Stimulated activated CD4-positive, alpha-beta T cell treated with anti-CD3 and anti-CD28 coated beads, Interleukin-4, amount 100 ng/mL, for 48 hours (primary cell): ENCODE measurements around the gene CRYGB.
"Not testable (repeated sequence)": the region's sequence is repeated elsewhere in the genome, so short reads cannot be mapped to it uniquely, and the experiment has no call there.

Experiments
- DNase-seq, 2 donors: peaks; one replicate each; pipeline ENCODE4 v3.0.0-alpha.2; 2020; ENCODE audit warnings: low read depth in 2 of 2

The CRYGB gene

DNA sequence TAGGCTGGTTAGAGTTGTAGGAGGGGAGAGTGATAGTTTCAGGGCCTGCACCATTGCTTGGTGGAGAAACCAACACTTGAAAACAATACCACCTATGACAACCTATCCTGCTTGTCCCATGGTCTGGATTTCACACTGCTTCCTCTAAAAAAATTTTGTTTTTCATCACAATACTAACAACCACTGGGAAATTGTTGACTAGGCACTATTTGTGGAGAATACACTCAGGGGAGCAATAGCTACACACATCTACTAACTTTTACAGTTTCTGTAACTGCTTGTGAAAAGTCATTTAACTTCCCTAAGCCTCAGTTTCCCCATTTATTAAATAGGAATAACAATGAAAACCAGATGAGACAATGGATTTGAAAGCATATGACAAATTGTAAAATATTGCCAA lies 4.1 kb upstream of the CRYGB start:
- no peak for DNase-seq

DNA sequence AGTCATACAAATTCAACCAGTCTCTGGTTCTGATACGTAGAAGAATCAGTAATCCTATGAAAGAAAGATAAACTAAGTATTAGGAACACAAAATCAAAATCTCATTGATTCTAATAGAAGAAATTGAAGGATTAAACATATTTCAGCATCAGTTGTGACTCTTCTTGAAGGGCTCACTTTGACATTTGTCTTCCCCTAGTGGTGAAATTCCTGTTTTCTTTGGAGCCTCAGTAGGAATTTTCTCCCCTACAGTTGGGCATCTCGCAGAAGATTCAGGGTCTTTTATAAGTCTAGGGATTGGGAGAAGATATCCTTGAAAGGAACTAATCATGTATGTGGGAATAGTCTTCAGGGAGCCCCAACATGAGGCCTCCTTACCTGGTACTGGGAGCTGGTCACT lies 2.8 kb upstream of the CRYGB start:
- no peak for DNase-seq

DNA sequence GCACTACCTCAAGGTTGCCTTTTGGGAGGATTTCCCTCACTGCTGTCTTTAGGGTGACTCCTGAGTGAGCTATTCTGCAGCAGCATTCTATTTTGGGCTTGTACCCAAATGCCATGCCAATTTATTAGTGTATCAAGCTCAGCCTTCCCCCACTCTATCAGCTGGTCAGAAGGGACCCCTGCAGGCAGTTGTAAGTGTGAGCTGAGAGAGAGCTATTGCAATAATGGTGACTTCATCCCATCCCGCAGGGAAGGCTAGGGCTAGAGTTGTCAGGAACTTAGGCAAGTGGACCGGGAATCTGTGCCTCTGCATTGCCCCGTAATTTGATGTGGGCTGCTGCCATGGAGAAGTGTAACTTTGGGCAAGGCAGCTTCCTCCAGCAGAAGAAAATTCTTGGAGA lies 1.8 kb upstream of the CRYGB start:
- no peak for DNase-seq

DNA sequence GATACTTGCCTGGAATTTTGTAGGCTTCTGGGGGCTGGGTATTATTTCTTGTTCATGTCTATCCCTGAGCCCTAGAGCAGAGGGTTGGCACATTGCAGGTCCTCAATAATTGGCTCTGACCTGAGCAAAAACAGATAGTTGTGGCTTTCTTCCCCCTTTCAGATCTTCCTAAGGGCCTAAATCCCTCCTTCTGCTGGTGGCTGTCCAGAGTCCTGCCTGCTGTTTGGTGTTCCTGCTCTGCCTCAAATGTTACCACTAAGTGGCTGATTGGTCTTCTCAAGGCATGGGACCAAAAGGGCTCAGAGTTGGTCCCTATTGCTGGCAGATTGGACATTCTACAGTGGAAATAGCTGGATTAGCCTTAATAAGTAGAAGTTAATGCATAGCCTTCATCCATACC lies 1.1 kb upstream of the CRYGB start:
- DNase-seq = no peak

DNA sequence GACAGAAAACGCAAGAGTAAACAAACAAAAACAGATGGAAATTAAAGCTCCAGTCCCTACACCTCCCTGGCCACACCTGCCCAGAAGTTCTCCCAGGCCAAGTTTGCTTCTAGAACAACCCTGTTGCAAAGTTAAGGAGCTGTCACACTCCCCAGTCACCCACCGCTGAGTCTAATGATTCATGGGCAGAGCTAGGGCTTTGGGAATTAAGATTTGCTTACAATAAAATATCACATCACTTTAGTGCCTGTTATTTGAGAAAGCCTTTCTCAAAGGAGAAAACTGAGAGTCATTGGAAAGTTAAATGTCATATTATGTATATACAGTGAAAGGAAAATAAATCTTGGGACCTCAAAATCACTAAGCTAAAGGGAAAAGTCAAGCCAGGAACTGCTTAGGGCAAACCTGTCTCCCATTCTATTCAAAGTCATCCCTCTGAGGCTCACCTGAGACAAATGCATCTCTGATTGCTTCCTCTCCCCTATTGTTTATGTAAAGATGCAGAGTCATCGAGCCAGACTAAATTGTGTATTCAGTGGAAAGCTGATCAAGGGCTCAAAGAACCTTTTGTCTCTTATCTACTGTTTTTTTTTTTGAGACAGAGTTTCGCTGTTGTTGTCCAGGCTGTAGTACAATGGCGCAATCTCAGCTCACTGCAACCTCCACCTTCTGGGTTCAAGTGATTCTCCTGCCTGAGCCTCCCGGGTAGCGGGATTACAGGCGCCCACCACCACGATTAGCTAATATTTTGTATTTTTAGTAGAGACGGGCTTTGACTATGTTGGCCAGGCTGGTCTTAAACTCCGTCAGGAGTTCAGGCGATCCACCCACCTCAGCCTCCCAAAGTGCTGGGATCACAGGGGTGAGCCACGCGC lies 2.8 kb downstream of the CRYGB start:
- DNase-seq = no peak

DNA sequence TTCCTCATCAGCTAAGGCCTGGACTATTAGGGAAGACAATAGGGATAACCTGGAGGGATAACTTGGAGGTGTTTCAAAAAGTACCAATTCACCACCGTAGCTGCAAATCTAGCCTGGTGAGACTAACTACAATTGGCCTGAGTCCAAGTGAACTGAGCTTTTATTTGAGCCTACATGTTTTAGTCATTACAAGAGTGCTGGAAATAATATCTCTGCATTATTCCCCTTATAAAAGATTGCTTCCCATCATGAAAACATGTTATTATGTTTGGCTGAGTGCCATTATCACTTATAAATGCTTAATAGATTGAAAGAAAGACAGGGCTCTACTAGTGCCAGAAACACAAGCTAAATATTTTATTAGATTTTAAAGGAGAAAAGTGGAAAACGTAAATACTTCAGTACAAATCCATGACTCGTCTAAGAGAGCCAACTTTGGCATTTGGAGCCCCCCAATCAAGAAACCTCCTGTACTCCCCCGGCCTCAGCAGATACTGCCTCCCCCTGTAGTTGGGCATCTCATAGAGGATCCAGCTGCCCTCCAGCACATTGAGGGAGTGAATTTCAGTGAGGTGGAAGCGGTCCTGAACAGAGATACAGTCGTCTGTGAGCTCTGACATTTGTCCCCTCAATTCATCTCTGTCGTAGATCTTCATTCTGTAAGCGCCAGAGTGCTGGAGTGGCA lies 3.6 kb downstream of the CRYGB start:
- DNase-seq = no peak

DNA sequence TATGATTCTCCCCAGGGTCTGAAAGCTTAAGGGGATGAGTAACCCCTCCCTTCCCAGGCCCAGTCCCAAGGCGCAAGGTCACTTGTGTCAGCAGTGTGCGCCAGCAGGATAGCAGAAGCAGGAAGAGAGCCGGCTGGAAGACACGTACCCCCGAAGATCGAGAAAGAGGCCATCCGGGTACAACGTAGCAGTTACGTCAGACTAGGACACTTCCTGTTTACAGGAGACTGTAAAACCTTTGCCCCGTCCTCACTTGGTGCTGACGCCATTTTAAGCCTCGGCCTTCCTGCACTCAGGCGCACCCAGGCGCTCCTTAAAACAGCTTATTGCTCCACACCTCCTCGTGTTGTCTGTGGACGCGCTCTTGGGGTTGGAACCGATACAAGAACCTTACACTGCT lies 6.5 kb downstream of the CRYGB start:
- no peak for DNase-seq

DNA sequence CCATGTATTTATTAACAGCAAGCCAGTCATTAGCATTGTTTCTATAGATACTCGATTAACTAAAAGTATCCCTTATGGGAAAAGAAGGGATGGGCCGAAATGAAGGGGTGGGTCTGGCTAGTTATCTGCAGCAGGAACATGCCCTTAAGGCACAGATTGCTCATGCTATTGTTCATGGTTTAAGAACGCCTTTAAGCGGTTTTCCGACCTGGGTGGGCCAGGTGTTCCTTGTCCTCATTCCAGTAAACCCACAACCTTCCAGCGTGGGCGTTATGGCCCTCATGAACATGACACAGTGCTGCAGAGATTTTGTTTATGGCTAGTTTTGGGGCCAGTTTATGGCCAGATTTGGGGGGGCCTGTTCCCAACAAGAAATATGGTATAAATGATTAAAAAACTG lies 7.6 kb downstream of the CRYGB start:
- DNase-seq = not testable (repeated sequence)

DNA sequence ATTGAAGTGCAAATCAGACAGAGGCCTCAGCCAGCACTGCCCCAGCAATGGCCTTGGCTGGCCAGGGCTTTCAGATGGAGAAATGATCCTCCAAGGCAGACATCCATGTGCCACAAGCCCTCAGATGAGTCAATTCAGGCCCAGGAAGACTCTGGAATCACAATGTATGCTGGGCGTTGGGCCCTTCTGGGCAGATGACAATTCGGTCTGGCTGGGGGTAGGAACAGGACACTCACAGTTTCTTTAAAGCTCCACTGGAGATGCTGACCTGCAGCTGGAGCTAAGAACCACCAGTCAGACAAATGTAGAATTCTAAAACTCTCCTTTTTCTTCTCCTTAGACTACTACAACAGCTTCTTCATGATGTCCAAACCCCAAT lies 9.3 kb downstream of the CRYGB start:
- no peak for DNase-seq

DNA sequence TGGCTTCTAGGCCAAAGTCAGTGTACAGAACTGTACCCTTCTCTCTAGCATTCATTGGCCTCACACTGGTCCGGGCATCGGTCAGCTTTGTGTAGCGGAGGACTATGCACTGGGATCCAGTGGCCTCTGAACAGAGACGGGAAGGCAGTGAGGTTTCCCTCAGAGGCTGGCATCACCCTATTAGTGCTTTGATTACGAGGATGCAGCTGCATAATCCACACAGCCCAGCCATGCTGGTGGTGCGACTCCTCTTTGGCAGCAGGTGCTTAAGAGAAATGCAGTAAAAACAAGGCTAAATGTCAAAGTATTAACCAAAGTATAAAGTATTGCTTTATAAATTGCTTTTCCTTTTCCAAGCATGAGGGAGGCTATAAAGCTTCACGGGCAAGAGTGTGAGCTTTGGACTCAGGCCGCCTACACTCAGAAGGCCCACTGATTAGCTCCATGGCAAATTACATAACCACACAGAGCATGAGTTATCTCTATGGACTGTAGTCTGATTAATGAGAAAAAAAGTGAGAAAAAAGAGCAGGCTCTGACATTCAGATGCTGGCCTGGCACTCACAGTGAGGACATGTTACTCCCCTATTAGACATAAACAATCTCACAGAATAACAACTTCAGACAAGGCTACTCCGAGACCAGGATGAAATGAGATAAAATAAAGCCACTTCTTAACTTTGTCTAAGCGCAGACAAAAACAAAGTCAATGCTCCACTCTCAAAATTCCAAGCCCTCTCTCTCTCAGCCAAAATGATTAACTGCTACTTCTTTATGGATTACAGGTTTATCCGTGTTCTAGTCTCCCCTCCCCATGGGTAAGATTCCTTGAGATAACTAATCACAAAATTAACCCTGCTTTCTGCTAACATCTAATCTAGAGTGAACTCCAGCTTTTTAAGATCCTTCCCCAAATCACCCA lies 9.9 kb downstream of the CRYGB start:
- no peak for DNase-seq

DNA sequence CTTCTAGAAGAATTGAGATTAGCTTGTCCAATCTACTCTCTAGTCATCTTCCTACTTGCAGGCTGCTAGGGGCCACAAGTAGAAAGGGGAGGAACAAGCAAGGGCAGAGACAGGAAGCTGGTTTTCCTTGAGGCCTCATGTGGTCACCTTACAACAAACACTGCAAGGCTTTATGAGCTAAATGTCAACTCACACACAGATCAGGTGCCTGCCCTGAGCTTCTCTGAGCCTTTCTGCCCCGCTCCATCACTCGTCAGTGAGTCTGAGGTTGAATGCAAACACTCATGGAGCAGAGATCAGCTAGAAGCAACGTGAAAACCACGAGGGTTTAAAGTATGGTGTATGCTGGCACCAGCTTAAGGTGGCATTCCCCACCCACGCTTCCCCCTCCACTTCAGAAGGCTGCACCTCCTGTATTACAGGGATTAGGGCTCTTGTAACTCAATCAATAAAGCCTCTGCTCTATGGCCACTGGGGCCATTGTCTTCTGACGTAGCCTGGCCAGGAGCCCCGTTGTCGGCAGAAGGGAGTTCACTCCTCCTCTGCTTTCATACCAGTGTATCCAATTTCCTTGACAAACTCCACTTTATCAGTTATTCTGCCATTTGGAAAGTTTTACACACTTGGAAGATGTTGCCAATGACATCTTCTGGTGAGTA lies 10.9 kb downstream of the CRYGB start:
- no peak for DNase-seq

DNA sequence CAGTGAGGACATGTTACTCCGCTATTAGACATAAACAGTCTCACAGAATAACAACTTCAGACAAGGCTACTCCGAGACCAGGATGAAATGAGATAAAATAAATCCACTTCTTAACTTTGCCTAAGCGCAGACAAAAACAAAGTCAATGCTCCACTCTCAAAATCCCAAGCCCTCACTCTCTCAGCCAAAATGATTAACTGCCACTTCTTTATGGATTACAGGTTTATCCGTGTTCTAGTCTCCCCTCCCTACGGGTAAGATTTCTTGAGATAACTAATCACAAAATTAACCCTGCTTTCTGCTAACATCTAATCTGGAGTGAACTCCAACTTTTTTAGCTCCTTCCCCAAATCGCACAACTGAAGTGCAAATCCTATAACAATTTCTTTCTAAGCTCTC lies 15.2 kb downstream of the CRYGB start:
- no peak for DNase-seq

DNA sequence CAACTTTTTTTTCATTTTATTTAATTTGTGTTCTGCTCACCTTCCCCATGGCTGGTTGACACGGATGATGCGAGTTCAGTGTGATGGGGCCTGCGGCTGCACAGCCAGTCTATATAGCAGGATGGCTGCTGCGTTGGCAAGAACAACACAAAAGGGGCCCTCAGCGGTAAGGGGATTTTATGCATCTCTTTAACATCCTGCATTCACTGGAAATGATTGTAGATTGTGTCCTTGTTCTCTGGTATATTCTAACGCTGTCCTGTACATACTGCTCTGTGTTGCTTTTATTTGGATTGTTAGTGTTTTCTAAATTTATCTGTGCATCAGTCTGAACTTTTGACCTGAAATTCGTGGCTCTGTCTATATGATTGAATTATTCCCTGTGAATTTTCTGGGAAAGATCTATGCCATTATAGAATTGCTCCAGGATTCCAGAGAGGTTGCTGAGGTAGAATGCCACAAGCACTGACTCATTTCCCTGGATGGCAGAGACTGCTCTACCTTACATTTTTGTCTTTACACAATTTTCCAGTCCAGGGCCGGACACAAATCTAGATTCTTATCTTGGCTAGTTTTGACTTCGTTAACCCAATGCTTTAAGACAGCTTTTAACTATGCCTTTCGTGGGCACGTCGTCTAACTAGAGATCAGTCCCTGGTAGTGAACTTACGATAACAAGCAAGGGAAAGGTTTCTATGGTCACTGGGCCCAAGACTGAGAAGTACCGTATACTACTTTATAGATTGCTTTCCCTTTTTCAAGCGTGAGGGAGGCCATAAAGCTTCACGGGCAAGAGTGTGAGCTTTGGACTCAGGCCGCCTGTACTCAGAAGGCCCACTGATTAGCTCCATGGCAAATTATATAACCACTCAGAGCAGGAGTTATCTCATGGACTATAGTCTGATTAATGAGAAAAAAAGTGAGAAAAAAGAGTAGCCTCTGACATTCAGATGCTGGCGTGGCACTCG lies 15.9 kb downstream of the CRYGB start, which contains the start of gene CRYGC:
Gene CRYGC (minus strand): TSS at position 85 of the 968 bp plus-strand sequence. CDS start 36 bp downstream, at position 49.
- no peak for DNase-seq

DNA sequence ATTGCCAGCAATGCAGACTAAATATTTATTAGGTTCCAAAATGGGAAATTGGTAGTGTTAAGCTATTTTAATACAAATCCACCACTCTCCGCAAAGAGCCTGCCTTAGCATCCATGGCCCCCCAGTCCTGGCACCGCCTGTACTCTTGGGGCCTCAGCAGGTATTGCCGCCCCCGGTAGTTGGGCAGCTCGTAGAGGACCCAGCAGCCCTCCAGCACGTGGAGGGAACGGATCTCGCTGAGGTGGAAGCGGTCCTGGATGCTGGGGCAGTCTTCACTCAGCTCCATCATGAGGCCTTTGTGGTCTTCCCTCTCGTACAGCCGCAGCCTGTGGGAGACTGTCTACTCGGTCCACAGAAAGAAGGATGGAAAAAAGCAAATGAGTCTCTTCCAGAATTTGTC lies 17.8 kb downstream of the CRYGB start:
- DNase-seq = no peak

DNA sequence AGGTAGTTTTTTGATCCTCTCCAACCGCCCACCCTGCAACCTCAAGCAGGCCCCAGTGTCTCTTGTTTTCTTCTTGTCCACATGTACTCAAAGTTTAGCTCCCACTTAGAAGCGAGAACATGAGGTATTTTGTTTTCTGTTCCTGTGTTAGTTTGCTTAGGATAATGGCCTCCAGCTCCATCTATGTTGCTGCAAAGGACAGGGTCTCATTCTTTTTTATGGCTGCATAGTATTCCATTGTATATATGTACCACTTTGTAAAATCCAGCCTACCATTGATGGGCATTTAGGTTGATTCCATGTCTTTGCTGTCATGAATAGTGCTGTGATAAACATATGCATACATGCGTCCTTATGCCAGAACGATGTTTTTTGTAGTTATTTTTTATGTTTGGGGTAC lies 18.9 kb downstream of the CRYGB start:
- DNase-seq = no peak

DNA sequence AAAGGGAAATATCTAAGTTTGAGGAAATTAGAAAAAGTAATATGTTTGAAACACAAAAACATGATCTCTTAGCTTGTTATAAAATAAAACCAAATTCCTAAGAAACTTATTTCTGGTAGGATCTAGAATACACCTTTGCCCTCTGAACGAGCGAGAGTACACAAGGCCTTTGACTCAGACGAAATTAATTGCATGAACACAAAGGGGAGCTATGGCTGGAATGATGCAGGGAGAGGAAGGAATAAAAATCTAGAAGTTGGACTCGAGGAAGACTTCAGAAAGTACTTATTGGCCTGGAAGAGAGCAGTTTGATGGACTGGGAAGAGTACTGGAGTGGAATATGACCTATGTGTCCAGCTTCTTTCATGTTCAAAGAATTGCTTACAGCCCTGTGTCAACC lies 20.7 kb downstream of the CRYGB start:
- no peak for DNase-seq

DNA sequence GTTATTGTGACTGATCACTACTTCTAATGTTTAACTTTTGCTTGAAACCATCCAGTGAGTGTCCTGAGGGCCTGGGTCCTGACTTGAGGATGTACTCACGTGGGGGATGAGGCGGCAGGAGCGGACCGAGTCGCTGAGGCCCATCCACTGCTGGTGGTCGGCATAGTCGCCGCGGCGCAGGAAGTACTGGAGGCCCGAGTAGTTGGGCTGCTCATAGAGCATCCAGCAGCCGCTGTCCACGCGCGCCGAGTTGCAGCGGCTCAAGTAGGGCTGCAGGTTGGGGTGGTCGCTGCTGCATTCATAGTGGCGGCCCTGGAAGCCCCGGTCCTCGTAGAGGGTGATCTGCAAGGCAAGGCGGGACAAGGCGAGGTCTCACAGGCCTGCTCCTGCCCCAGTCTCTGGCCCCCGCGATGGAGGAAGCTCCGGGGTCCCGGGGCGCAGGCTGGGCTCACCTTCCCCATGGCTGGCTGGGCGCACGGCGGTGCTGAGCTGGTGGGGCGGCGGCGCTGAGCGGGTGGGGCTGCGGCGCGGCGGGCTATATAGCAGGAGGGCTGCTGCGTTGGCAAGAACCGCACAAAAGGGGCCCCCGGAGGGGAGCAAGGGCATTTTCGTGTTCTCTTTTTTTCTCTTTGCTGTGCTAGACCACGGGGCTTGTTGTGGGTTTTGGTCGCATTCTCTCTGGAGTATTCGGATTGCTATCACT lies 21.8 kb downstream of the CRYGB start, which contains the start of gene CRYGD:
Gene CRYGD (minus strand): TSS at position 512 of the 703 bp plus-strand sequence. CDS start 51 bp downstream, at position 461.
- not testable (repeated sequence) for DNase-seq

DNA sequence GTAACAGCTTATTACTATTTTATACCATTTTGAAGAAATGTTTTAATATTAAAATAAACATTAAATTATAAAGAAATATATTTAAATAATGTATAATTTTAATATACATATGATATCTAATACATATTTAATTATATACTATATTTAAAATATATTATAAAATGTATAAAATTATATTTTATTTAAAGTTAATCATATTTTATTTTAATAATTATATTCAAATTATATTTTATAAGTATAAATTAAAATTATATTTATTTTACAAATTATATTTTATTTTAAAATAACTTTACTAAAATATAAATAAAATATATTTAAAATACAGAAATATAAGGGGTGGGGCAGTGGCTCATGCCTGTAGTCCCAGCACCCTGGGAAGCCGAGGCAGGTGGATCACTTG lies 23.7 kb downstream of the CRYGB start:
- DNase-seq = no peak

DNA sequence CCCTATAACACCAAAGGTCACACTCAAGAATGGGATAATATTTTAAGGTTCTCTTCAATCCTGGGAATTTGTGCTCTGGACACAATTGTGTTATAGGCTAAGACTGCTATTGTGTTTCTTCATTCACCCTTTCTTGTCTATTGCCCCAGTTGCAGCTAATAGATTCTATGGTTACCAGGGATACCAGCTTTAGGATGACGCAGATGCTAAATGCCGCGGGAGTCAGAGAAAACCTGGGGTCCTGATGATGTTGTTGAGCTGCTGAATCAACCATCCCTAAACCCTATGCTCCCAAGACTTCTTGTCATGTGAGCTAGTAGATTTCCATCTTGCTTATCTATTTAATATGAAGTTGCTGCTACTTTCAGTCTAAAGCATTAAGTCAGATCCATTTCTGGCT lies 27.0 kb downstream of the CRYGB start:
- DNase-seq = no peak

DNA sequence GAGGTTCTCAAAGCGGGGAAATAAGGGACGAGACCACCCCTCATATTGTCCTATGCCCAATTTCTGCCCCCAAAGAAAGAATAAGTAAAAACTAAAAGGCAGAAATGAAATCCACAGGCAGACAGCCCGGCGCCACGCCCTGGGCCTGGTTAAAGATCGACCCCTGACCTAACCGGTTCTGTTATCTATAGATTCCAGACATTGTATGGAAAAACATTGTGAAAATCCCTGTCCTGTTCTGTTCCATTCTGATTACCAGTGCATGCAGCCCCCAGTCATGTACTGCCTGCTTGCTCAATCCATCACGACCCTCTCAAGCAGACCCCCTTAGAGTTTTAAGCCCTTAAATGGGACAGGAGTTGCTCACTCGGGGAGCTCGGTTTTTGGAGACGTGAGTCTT lies 28.6 kb downstream of the CRYGB start:
- DNase-seq = not testable (repeated sequence)
